HG03571 (cell line): Measurements from ENCODE around the gene FANCL.
"Not testable (repeated sequence)": the region's sequence is repeated elsewhere in the genome, so short reads cannot be mapped to it uniquely, and the experiment has no call there.

Experiments used
- ATAC-seq: cut with Tn5 transposase; IDR thresholded peaks from one replicate; pipeline ENCODE4 v1.9.1; 2021; ENCODE audit not compliant: unreplicated experiment

Gene FANCL

GRCh38 chr2:58240670-58241545, at the start of gene FANCL:
Gene FANCL (minus strand): TSS chr2:58241325. CDS start chr2:58241313, 12 bp downstream.
- peak; percentile 75 for ATAC-seq

- ATAC-seq = no peak
Measured at GRCh38 chr2:58289029-58289428, 47.9 kb upstream of the FANCL start.

GRCh38 chr2:58283931-58284330, 42.8 kb upstream of the FANCL start:
- no peak for ATAC-seq

GRCh38 chr2:58275144-58275543, 34.0 kb upstream of the FANCL start:
- not testable (repeated sequence) for ATAC-seq

GRCh38 chr2:58271826-58272225, 30.7 kb upstream of the FANCL start:
- ATAC-seq = no peak

- no peak for ATAC-seq
Measured at GRCh38 chr2:58268685-58269084, 27.6 kb upstream of the FANCL start.

- no peak for ATAC-seq
Measured at GRCh38 chr2:58266211-58266610, 25.1 kb upstream of the FANCL start.

GRCh38 chr2:58261209-58261608, 20.1 kb upstream of the FANCL start:
- no peak for ATAC-seq

- not testable (repeated sequence) for ATAC-seq
Measured at GRCh38 chr2:58258456-58258855, 17.3 kb upstream of the FANCL start.

GRCh38 chr2:58251331-58252201, 10.4 kb upstream of the FANCL start:
- not testable (repeated sequence) for ATAC-seq

- ATAC-seq = no peak
Measured at GRCh38 chr2:58241546-58241864, 380 bp upstream of the FANCL start.

GRCh38 chr2:58239243-58239925, 1.7 kb downstream of the FANCL start:
- no peak for ATAC-seq

- ATAC-seq = no peak
Measured at GRCh38 chr2:58237741-58238140, 3.4 kb downstream of the FANCL start.

- no peak for ATAC-seq
Measured at GRCh38 chr2:58235984-58236383, 5.1 kb downstream of the FANCL start.

- no peak for ATAC-seq
Measured at GRCh38 chr2:58235170-58235569, 6.0 kb downstream of the FANCL start.

GRCh38 chr2:58228299-58228698, 12.8 kb downstream of the FANCL start:
- no peak for ATAC-seq

- no peak for ATAC-seq
Measured at GRCh38 chr2:58227171-58227917, 13.8 kb downstream of the FANCL start.

- no peak for ATAC-seq
Measured at GRCh38 chr2:58221909-58222308, 19.2 kb downstream of the FANCL start.

- ATAC-seq = no peak
Measured at GRCh38 chr2:58215429-58215828, 25.7 kb downstream of the FANCL start.

GRCh38 chr2:58210951-58211568, 30.1 kb downstream of the FANCL start:
- not testable (repeated sequence) for ATAC-seq
